Fibroblast of the conjunctiva (primary cell): ENCODE data around the gene SCGB1D4.
"Not testable (repeated sequence)": the region's sequence is repeated elsewhere in the genome, so short reads cannot be mapped to it uniquely, and the experiment has no call there.

Experiments
- DNase-seq: peaks from one replicate; pipeline ENCODE4 v3.0.0-alpha.2; 2010; ENCODE audit warnings: low read depth

The SCGB1D4 gene

GRCh38 chr11:62298975-62299374 is at the start of gene SCGB1D4:
Gene SCGB1D4, minus strand, starts transcription at chr11:62299075. Its CDS starts 65 bp downstream, at chr11:62299010.
- DNase-seq = no peak

GRCh38 chr11:62345861-62346260 is 47.0 kb upstream of the SCGB1D4 start:
- DNase-seq = no peak

- DNase-seq = no peak
Observed at GRCh38 chr11:62344210-62344609, 45.3 kb upstream of the SCGB1D4 start.

GRCh38 chr11:62343646-62344190 is 44.8 kb upstream of the SCGB1D4 start:
- DNase-seq = not testable (repeated sequence)

- DNase-seq = no peak
Observed at GRCh38 chr11:62341588-62341987, 42.7 kb upstream of the SCGB1D4 start.

- DNase-seq = peak; percentile 18
Observed at GRCh38 chr11:62340269-62340901, 41.5 kb upstream of the SCGB1D4 start.

GRCh38 chr11:62338218-62338617 is 39.3 kb upstream of the SCGB1D4 start:
- no peak for DNase-seq

GRCh38 chr11:62337303-62338181 is 38.7 kb upstream of the SCGB1D4 start, which contains the start of gene ASRGL1:
Gene ASRGL1, plus strand, starts transcription at chr11:62337448. Its CDS starts 530 bp downstream, at chr11:62337978.
- peak; percentile 10 for DNase-seq

- DNase-seq = not testable (repeated sequence)
Observed at GRCh38 chr11:62336949-62337302, 38.1 kb upstream of the SCGB1D4 start.

- DNase-seq = no peak
Observed at GRCh38 chr11:62333768-62334167, 34.9 kb upstream of the SCGB1D4 start.

- not testable (repeated sequence) for DNase-seq
Observed at GRCh38 chr11:62331264-62331663, 32.4 kb upstream of the SCGB1D4 start.

GRCh38 chr11:62327541-62327940 is 28.7 kb upstream of the SCGB1D4 start:
- not testable (repeated sequence) for DNase-seq

- DNase-seq = not testable (repeated sequence)
Observed at GRCh38 chr11:62326719-62327118, 27.8 kb upstream of the SCGB1D4 start.

GRCh38 chr11:62325781-62326180 is 26.9 kb upstream of the SCGB1D4 start:
- not testable (repeated sequence) for DNase-seq

- no peak for DNase-seq
Observed at GRCh38 chr11:62324731-62325556, 26.1 kb upstream of the SCGB1D4 start.

- no peak for DNase-seq
Observed at GRCh38 chr11:62322524-62322923, 23.6 kb upstream of the SCGB1D4 start.

- DNase-seq = no peak
Observed at GRCh38 chr11:62315431-62315830, 16.6 kb upstream of the SCGB1D4 start.

- DNase-seq = no peak
Observed at GRCh38 chr11:62309991-62310390, 11.1 kb upstream of the SCGB1D4 start.

- DNase-seq = no peak
Observed at GRCh38 chr11:62307950-62308349, 9.1 kb upstream of the SCGB1D4 start.

GRCh38 chr11:62306227-62306626 is 7.4 kb upstream of the SCGB1D4 start:
- no peak for DNase-seq

GRCh38 chr11:62295504-62295903 is 3.4 kb downstream of the SCGB1D4 start:
- DNase-seq = no peak

- no peak for DNase-seq
Observed at GRCh38 chr11:62280452-62280851, 18.4 kb downstream of the SCGB1D4 start.
